GM23338 (cell line): Measurements from ENCODE around the gene IL13. TPM values are rescaled to one million over a fixed set of nuclear protein-coding genes. Genes with fewer than 3 reads are reported as not detected.

Experiments used
- ATAC-seq: fragments of 200-7000 bp; cut with Tn5 transposase; 3 replicates; pipeline ENCODE4 v1.9.1; 2020
- DNase-seq: peaks from one replicate; pipeline ENCODE4 v3.0.0-alpha.2; 2015; ENCODE audit warnings: low spot score
- H2AFZ ChIP-seq: fragments of 200-600 bp; sonication (generic); 2 replicates; pipeline ENCODE4 v1.8.0; 2016; ENCODE audit warnings: antibody characterized with exemption, mild to moderate bottlenecking, moderate library complexity
- H3F3A ChIP-seq: fragments of 200-600 bp; sonication (generic); replicated peaks from 2 replicates; pipeline ENCODE4 v1.8.0; 2017; ENCODE audit warnings: antibody characterized with exemption, mixed run types, low read depth
- H3K27ac ChIP-seq: fragments of 200-600 bp; sonication (generic); 2 replicates; pipeline ENCODE4 v1.6.1; 2016; ENCODE audit warnings: low read depth
- H3K27me3 ChIP-seq: fragments of 200-600 bp; sonication (generic); 2 replicates; pipeline ENCODE4 v1.8.0; 2016; ENCODE audit warnings: mild to moderate bottlenecking, mixed run types, moderate library complexity; ENCODE audit not compliant: insufficient read depth
- H3K36me3 ChIP-seq: fragments of 200-600 bp; sonication (generic); 2 replicates; pipeline ENCODE4 v1.8.0; 2016; ENCODE audit warnings: mild to moderate bottlenecking; ENCODE audit not compliant: insufficient read depth
- H3K4me1 ChIP-seq: fragments of 200-600 bp; sonication (generic); 2 replicates; pipeline ENCODE4 v1.8.0; 2016; ENCODE audit warnings: mild to moderate bottlenecking, moderate library complexity; ENCODE audit not compliant: insufficient read depth
- H3K4me2 ChIP-seq: fragments of 200-600 bp; sonication (generic); 2 replicates; pipeline ENCODE4 v1.7.1; 2017; ENCODE audit warnings: mixed run types
- H3K4me3 ChIP-seq: fragments of 200-600 bp; sonication (generic); 2 replicates; pipeline ENCODE4 v1.6.1; 2016; ENCODE audit warnings: mixed run types
- H3K79me2 ChIP-seq: fragments of 200-600 bp; sonication (generic); replicated peaks from 2 replicates; pipeline ENCODE4 v1.8.0; 2017; ENCODE audit warnings: mild to moderate bottlenecking; ENCODE audit not compliant: insufficient read depth
- H3K9me2 ChIP-seq: fragments of 200-600 bp; sonication (generic); 2 replicates; pipeline ENCODE4 v1.8.0; 2017; ENCODE audit not compliant: insufficient read depth
- H4K20me1 ChIP-seq: fragments of 200-600 bp; sonication (generic); replicated peaks from 2 replicates; pipeline ENCODE4 v1.8.0; 2017; ENCODE audit warnings: mild to moderate bottlenecking; ENCODE audit not compliant: insufficient read depth
- H3K27ac Mint-ChIP-seq: 2 replicates; pipeline ENCODE4 v1.8.0; 2020; ENCODE audit warnings: inconsistent platforms, mild to moderate bottlenecking, moderate library complexity, mixed read lengths
- H3K27me3 Mint-ChIP-seq: 3 replicates; pipeline ENCODE4 v1.8.0; 2022; ENCODE audit warnings: low read depth, mild to moderate bottlenecking, moderate library complexity, mixed read lengths, inconsistent platforms; ENCODE audit not compliant: insufficient read depth, poor library complexity
- H3K36me3 Mint-ChIP-seq: 3 replicates; pipeline ENCODE4 v1.8.0; 2021; ENCODE audit warnings: low read depth, mild to moderate bottlenecking, inconsistent platforms, moderate library complexity, mixed read lengths
- H3K4me1 Mint-ChIP-seq: 3 replicates; pipeline ENCODE4 v1.8.0; 2020; ENCODE audit warnings: mild to moderate bottlenecking, inconsistent platforms, mixed read lengths
- H3K4me3 Mint-ChIP-seq: 3 replicates; pipeline ENCODE4 v1.8.0; 2021; ENCODE audit warnings: moderate library complexity, mild to moderate bottlenecking, inconsistent platforms, mixed read lengths
- H3K9me3 Mint-ChIP-seq: 3 replicates; pipeline ENCODE4 v1.8.0; 2020; ENCODE audit warnings: moderate library complexity, mild to moderate bottlenecking, inconsistent platforms, mixed read lengths
- CREB1 ChIP-seq: fragments of 250-450 bp; sonication (Bioruptor Pico); IDR thresholded peaks from 2 replicates; pipeline ENCODE4 v1.5.0; 2020; ENCODE audit warnings: low read depth, mild to moderate bottlenecking, moderate library complexity
- JUNB ChIP-seq: IDR thresholded peaks from one replicate; pipeline ENCODE4 v1.6.1; 2016; ENCODE audit warnings: antibody characterized with exemption; ENCODE audit not compliant: unreplicated experiment
- NANOG ChIP-seq: IDR thresholded peaks from 2 replicates; pipeline ENCODE4 v1.6.1; 2016; ENCODE audit warnings: antibody characterized with exemption, borderline replicate concordance
- POLR2AphosphoS5 ChIP-seq: IDR thresholded peaks from 2 replicates; pipeline ENCODE4 v1.6.1; 2016; ENCODE audit warnings: antibody characterized with exemption, low read depth
- REST ChIP-seq: IDR thresholded peaks from one replicate; pipeline ENCODE4 v1.6.1; 2018; ENCODE audit warnings: antibody characterized with exemption; ENCODE audit not compliant: unreplicated experiment
- ZNF114 ChIP-seq: fragments of 250-450 bp; sonication (Bioruptor Pico); IDR thresholded peaks from 2 replicates; pipeline ENCODE4 v1.5.0; 2020; ENCODE audit warnings: mild to moderate bottlenecking, moderate library complexity
- ZNF331 ChIP-seq: fragments of 250-450 bp; sonication (Bioruptor Pico); IDR thresholded peaks from 2 replicates; pipeline ENCODE4 v1.5.0; 2020; ENCODE audit warnings: low read depth, mild to moderate bottlenecking, moderate library complexity
- polyA plus RNA-seq: library from polyadenylated mRNA; unstranded; fragments of >200 nt; fragmentation: Nextera tagmentation; extraction: Ambion mirVana; gene quantifications from 2 replicates; pipeline ENCODE4 v1.2.1, GENCODE V29; 2016
- total RNA-seq: library from RNA; depleted of rRNA; stranded (reverse); fragments of >200 nt; shearing (Covaris generic); gene quantifications from 2 replicates; pipeline ENCODE4 v1.2.3, GENCODE V29; 2014
- TF ChIP-seq, protein P1 (sequence below), 2 experiments: fragments of 200-600 bp in 1 of 2; sonication (generic) in 1 of 2; conservative IDR thresholded peaks; 2 replicates each; pipeline versions ENCODE4 v1.5.1 to v1.6.1; 2016 to 2017; ENCODE audit warnings: antibody characterized with exemption in 2 of 2, low read depth in 2 of 2, mild to moderate bottlenecking in 2 of 2, moderate library complexity in 1 of 2
- TF ChIP-seq, protein P2 (sequence below): fragments of 250-450 bp; sonication (Bioruptor Pico); IDR thresholded peaks from 2 replicates; pipeline ENCODE4 v1.5.0; 2020; ENCODE audit warnings: mild to moderate bottlenecking, moderate library complexity
- TF ChIP-seq, protein P3 (sequence below): IDR thresholded peaks from 2 replicates; pipeline ENCODE4 v1.6.1; 2016; ENCODE audit warnings: antibody characterized with exemption

Gene IL13
- total and polyA plus RNA-seq, 2 experiments from 2014 or later: not detected

DNA sequence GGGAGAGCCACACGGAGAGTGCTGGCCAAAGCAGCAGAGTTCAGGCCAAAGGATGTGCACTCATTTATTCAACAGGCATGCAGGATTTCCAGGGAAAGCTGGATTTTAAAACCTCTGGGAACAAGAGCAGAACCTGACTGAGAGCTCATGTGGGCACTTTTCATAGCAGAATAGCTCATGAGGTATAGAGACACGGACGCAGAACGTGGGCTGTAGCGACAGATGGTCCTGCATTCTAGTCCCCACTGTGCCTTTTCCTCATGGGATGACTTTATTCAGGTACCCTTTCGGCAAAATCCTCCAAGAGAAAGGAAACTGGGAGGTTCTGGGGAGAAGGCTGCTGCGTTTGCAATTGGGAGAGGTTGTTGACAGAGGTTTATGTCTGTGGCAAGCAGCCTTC lies 21.2 kb downstream of the IL13 start:
- Mint-ChIP-seq H3K36me3 (no peaks in the 10 kb centered on the region), H3K27me3 (no peaks in the 10 kb centered on the region), H3K9me3 (no peaks in the 10 kb centered on the region), H3K4me1 (peaks cover 6% of the 10 kb centered on the region), H3K4me3 (no peak overlapping the region), H3K27ac (no peak overlapping the region)
- ATAC-seq (no peak), DNase-seq (no peak)
- Histone ChIP-seq H3K79me2 (no peaks in the 10 kb centered on the region), H3K27me3 (no peaks in the 10 kb centered on the region), H3F3A (no peaks in the 10 kb centered on the region), H3K9me2 (no peaks in the 10 kb centered on the region), H3K4me1 (no peaks in the 10 kb centered on the region), H3K4me2 (no peak overlapping the region), H4K20me1 (no peaks in the 10 kb centered on the region), H3K27ac (no peak overlapping the region), H3K4me3 (no peak overlapping the region), H3K36me3 (no peaks in the 10 kb centered on the region), H2AFZ (no peak overlapping the region)
- TF ChIP-seq CREB1 (CRISPR knock-in tag): no peak
- TF ChIP-seq, protein P1, sequence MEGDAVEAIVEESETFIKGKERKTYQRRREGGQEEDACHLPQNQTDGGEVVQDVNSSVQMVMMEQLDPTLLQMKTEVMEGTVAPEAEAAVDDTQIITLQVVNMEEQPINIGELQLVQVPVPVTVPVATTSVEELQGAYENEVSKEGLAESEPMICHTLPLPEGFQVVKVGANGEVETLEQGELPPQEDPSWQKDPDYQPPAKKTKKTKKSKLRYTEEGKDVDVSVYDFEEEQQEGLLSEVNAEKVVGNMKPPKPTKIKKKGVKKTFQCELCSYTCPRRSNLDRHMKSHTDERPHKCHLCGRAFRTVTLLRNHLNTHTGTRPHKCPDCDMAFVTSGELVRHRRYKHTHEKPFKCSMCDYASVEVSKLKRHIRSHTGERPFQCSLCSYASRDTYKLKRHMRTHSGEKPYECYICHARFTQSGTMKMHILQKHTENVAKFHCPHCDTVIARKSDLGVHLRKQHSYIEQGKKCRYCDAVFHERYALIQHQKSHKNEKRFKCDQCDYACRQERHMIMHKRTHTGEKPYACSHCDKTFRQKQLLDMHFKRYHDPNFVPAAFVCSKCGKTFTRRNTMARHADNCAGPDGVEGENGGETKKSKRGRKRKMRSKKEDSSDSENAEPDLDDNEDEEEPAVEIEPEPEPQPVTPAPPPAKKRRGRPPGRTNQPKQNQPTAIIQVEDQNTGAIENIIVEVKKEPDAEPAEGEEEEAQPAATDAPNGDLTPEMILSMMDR (conservative IDR thresholded peaks at IDR 0.05; ENCODE audit: low read depth in 2 of 2): no peak
- no peak for TF ChIP-seq ZNF331 (CRISPR knock-in tag)
- TF ChIP-seq, protein P2, sequence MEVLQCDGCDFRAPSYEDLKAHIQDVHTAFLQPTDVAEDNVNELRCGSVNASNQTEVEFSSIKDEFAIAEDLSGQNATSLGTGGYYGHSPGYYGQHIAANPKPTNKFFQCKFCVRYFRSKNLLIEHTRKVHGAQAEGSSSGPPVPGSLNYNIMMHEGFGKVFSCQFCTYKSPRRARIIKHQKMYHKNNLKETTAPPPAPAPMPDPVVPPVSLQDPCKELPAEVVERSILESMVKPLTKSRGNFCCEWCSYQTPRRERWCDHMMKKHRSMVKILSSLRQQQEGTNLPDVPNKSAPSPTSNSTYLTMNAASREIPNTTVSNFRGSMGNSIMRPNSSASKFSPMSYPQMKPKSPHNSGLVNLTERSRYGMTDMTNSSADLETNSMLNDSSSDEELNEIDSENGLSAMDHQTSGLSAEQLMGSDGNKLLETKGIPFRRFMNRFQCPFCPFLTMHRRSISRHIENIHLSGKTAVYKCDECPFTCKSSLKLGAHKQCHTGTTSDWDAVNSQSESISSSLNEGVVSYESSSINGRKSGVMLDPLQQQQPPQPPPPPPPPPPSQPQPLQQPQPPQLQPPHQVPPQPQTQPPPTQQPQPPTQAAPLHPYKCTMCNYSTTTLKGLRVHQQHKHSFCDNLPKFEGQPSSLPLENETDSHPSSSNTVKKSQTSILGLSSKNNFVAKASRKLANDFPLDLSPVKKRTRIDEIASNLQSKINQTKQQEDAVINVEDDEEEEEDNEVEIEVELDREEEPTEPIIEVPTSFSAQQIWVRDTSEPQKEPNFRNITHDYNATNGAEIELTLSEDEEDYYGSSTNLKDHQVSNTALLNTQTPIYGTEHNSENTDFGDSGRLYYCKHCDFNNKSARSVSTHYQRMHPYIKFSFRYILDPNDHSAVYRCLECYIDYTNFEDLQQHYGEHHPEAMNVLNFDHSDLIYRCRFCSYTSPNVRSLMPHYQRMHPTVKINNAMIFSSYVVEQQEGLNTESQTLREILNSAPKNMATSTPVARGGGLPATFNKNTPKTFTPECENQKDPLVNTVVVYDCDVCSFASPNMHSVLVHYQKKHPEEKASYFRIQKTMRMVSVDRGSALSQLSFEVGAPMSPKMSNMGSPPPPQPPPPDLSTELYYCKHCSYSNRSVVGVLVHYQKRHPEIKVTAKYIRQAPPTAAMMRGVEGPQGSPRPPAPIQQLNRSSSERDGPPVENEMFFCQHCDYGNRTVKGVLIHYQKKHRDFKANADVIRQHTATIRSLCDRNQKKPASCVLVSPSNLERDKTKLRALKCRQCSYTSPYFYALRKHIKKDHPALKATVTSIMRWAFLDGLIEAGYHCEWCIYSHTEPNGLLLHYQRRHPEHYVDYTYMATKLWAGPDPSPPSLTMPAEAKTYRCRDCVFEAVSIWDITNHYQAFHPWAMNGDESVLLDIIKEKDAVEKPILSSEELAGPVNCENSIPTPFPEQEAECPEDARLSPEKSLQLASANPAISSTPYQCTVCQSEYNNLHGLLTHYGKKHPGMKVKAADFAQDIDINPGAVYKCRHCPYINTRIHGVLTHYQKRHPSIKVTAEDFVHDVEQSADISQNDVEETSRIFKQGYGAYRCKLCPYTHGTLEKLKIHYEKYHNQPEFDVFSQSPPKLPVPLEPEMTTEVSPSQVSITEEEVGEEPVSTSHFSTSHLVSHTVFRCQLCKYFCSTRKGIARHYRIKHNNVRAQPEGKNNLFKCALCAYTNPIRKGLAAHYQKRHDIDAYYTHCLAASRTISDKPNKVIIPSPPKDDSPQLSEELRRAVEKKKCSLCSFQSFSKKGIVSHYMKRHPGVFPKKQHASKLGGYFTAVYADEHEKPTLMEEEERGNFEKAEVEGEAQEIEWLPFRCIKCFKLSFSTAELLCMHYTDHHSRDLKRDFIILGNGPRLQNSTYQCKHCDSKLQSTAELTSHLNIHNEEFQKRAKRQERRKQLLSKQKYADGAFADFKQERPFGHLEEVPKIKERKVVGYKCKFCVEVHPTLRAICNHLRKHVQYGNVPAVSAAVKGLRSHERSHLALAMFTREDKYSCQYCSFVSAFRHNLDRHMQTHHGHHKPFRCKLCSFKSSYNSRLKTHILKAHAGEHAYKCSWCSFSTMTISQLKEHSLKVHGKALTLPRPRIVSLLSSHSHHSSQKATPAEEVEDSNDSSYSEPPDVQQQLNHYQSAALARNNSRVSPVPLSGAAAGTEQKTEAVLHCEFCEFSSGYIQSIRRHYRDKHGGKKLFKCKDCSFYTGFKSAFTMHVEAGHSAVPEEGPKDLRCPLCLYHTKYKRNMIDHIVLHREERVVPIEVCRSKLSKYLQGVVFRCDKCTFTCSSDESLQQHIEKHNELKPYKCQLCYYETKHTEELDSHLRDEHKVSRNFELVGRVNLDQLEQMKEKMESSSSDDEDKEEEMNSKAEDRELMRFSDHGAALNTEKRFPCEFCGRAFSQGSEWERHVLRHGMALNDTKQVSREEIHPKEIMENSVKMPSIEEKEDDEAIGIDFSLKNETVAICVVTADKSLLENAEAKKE (CRISPR knock-in tag): no peak
- TF ChIP-seq NANOG: no peak
- TF ChIP-seq, protein P3, sequence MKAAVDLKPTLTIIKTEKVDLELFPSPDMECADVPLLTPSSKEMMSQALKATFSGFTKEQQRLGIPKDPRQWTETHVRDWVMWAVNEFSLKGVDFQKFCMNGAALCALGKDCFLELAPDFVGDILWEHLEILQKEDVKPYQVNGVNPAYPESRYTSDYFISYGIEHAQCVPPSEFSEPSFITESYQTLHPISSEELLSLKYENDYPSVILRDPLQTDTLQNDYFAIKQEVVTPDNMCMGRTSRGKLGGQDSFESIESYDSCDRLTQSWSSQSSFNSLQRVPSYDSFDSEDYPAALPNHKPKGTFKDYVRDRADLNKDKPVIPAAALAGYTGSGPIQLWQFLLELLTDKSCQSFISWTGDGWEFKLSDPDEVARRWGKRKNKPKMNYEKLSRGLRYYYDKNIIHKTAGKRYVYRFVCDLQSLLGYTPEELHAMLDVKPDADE: no peak
- TF ChIP-seq ZNF114 (CRISPR knock-in tag): no peak
- TF ChIP-seq REST: no peak
- TF ChIP-seq POLR2AphosphoS5: no peak
- no peak for TF ChIP-seq JUNB
